Fibroblast of lung (primary cell): ENCODE results near the gene NOX3. TPM values are rescaled to one million over a fixed set of nuclear protein-coding genes. Genes with fewer than 3 reads are reported as not detected.
"Not testable (repeated sequence)": the region's sequence is repeated elsewhere in the genome, so short reads cannot be mapped to it uniquely, and the experiment has no call there.

Experiments
- DNase-seq, 2 donors: peaks; one replicate each; pipeline versions ENCODE4 v3.0.0 to v3.0.0-alpha.2; 2010; ENCODE audit warnings: low read depth in 2 of 2
- H2AFZ ChIP-seq: 2 replicates; pipeline ENCODE4 v1.5.1; 2012; ENCODE audit warnings: low read length, control low read depth, inconsistent platforms
- H3K27ac ChIP-seq: 2 replicates; pipeline ENCODE4 v1.5.1; 2011; ENCODE audit warnings: low read length, control low read depth; ENCODE audit not compliant: insufficient read depth
- H3K27me3 ChIP-seq: 2 replicates; pipeline ENCODE4 v1.5.1; 2011; ENCODE audit warnings: mild to moderate bottlenecking, low read length; ENCODE audit not compliant: control insufficient read depth, insufficient read depth
- H3K36me3 ChIP-seq: 2 replicates; pipeline ENCODE4 v1.5.1; 2011; ENCODE audit warnings: low read length; ENCODE audit not compliant: control insufficient read depth, insufficient read depth
- H3K4me1 ChIP-seq: 2 replicates; pipeline ENCODE4 v1.5.1; 2011; ENCODE audit warnings: low read length; ENCODE audit not compliant: control insufficient read depth, insufficient read depth; ENCODE audit errors: extremely low read depth
- H3K4me2 ChIP-seq: 2 replicates; pipeline ENCODE4 v1.5.1; 2011; ENCODE audit warnings: low read length, control low read depth; ENCODE audit not compliant: insufficient read depth; ENCODE audit errors: extremely low read depth
- H3K4me3 ChIP-seq, 4 experiments: fragments of 200-600 bp in 1 of 4; sonication (generic) in 1 of 4; replicated peaks in 1 of 4; 2 replicates each; pipeline ENCODE4 v1.5.1; 2011 to 2016; ENCODE audit warnings: low read length in 4 of 4, low read depth in 3 of 4, mild to moderate bottlenecking in 3 of 4, control low read depth in 2 of 4, inconsistent platforms in 1 of 4, mixed read lengths in 1 of 4; ENCODE audit not compliant: insufficient read depth in 1 of 4; ENCODE audit errors: control extremely low read depth in 1 of 4
- H3K79me2 ChIP-seq: 2 replicates; pipeline ENCODE4 v1.5.1; 2012; ENCODE audit warnings: mild to moderate bottlenecking, low read length, inconsistent platforms; ENCODE audit not compliant: control insufficient read depth, insufficient read depth
- H3K9ac ChIP-seq: 2 replicates; pipeline ENCODE4 v1.5.1; 2011; ENCODE audit warnings: mild to moderate bottlenecking, low read length, control low read depth; ENCODE audit not compliant: insufficient read depth
- H3K9me3 ChIP-seq: 2 replicates; pipeline ENCODE4 v1.5.1; 2012; ENCODE audit warnings: low read depth, low read length; ENCODE audit not compliant: control insufficient read depth, insufficient read depth
- H4K20me1 ChIP-seq: 2 replicates; pipeline ENCODE4 v1.5.1; 2011; ENCODE audit warnings: low read length; ENCODE audit not compliant: control insufficient read depth, insufficient read depth; ENCODE audit errors: extremely low read depth
- EZH2 ChIP-seq: IDR thresholded peaks from 2 replicates; pipeline ENCODE4 v1.5.1; 2012; ENCODE audit warnings: low read length, control low read depth, mild to moderate bottlenecking; ENCODE audit errors: missing control alignments
- polyA plus RNA-seq, 2 donors: library from polyadenylated mRNA; depleted of rRNA in 1 of 2; stranded (reverse) in 1 of 2; unstranded in 1 of 2; fragments of >200 nt; gene quantifications; 2 replicates each; pipeline ENCODE4 v1.2.1, GENCODE V29; 2011 to 2012; ENCODE audit warnings: missing spikeins in 1 of 2
- total RNA-seq: library from RNA; depleted of rRNA; stranded (reverse); fragments of >200 nt; gene quantifications from 2 replicates; pipeline ENCODE4 v1.2.1, GENCODE V29; 2014
- TF ChIP-seq, protein P1 (sequence below), 2 donors: IDR thresholded peaks in 1 of 2; conservative IDR thresholded peaks in 1 of 2; 1 replicate in 1 of 2; 2 replicates in 1 of 2; pipeline ENCODE4 v1.5.1; 2011 to 2012; ENCODE audit warnings: low read length in 2 of 2, control low read depth in 1 of 2, inconsistent platforms in 1 of 2, low read depth in 1 of 2, mild to moderate bottlenecking in 1 of 2

NOX3 gene
- total and polyA plus RNA-seq, 2 donors (not counting 1 experiment from before 2014, with no cell fraction given) = not detected

DNA sequence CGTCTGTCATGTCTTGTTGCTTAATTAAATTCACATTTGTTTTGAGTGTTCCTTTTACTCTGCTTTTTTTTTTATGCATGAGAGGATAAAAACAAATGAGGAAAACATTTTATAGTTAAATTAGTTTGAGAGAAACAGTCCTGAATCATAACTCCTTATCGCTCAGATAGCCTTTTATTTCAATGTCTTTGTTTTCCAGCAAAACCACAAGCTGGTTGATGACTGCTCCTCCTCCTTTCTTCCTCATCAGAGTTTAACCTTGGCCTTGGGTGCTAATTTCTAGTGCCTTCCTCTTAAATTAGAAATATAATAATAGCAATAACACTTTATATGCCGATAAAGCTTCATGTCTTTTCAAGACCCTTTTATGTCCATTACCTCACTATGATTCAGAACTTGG lies 3.1 kb downstream of the NOX3 start:
- TF ChIP-seq, protein P1, sequence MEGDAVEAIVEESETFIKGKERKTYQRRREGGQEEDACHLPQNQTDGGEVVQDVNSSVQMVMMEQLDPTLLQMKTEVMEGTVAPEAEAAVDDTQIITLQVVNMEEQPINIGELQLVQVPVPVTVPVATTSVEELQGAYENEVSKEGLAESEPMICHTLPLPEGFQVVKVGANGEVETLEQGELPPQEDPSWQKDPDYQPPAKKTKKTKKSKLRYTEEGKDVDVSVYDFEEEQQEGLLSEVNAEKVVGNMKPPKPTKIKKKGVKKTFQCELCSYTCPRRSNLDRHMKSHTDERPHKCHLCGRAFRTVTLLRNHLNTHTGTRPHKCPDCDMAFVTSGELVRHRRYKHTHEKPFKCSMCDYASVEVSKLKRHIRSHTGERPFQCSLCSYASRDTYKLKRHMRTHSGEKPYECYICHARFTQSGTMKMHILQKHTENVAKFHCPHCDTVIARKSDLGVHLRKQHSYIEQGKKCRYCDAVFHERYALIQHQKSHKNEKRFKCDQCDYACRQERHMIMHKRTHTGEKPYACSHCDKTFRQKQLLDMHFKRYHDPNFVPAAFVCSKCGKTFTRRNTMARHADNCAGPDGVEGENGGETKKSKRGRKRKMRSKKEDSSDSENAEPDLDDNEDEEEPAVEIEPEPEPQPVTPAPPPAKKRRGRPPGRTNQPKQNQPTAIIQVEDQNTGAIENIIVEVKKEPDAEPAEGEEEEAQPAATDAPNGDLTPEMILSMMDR (conservative IDR thresholded peaks at IDR 0.05 in 1 of 2, IDR thresholded peaks at IDR 0.05 in 1 of 2; ENCODE audit: low read depth in 1 of 2, low read length in 2 of 2) = no peak
- TF ChIP-seq EZH2 = no peak
- Histone ChIP-seq H2AFZ (no peak overlapping the region), H3K4me2 (no peak overlapping the region), H3K4me3 (no peak overlapping the region), H3K79me2 (no peaks in the 10 kb centered on the region), H4K20me1 (no peaks in the 10 kb centered on the region), H3K9me3 (no peaks in the 10 kb centered on the region), H3K27me3 (no peaks in the 10 kb centered on the region), H3K36me3 (no peaks in the 10 kb centered on the region), H3K9ac (no peak overlapping the region), H3K4me1 (no peaks in the 10 kb centered on the region), H3K27ac (no peak overlapping the region)
- DNase-seq = peak in 1 of 2 donors; percentile 39

DNA sequence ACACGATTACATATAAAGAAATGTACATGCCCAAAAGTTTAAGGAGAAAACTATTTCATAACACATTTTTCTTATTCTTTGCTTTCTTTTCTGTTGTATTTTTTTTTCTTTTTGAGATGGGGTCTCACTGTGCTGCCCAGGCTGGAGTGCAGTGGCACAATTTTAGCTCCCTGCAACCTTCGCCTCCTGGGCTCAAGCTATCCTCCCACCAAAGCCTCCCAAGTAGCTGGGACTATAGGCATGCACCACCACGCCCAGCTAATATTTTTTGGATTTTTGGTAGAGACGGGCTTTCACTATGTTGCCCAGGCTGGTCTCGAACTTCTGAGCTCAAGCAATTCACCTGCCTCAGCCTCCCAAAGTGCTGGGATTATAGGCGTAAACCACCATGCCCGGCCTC lies 4.1 kb downstream of the NOX3 start:
- H3K27ac ChIP-seq = not testable (repeated sequence)

DNA sequence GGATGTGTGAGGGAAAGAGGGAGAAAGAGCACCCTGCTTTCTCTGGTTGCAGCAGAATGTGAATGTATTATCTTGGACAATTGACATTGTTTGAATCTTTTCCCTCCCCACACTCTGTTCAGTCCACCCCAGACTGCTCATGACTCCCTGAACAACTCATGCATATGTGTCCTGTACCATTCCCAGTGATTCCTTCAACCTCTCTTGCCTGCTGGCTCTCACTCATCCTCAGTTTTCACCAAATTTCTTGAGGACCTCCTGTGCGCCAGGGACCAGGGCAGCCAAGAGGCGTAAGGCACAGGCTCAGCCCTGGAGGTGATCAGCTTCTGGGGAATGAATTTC lies 5.4 kb downstream of the NOX3 start:
- H3K27me3 ChIP-seq = no peaks in the 10 kb centered on the region
- no peak overlapping the region for H3K4me3 ChIP-seq
- H3K9ac ChIP-seq = no peak overlapping the region
- H3K79me2 ChIP-seq = no peaks in the 10 kb centered on the region
- H3K4me2 ChIP-seq = no peak overlapping the region
- no peak overlapping the region for H3K27ac ChIP-seq
- H3K36me3 ChIP-seq = no peaks in the 10 kb centered on the region
- TF ChIP-seq, protein P1 (conservative IDR thresholded peaks at IDR 0.05 in 1 of 2, IDR thresholded peaks at IDR 0.05 in 1 of 2; ENCODE audit: low read depth in 1 of 2, low read length in 2 of 2) = no peak
- no peak for TF ChIP-seq EZH2
- no peaks in the 10 kb centered on the region for H3K4me1 ChIP-seq
- H3K9me3 ChIP-seq = no peaks in the 10 kb centered on the region
- DNase-seq = no peak
- no peaks in the 10 kb centered on the region for H4K20me1 ChIP-seq
- H2AFZ ChIP-seq = no peak overlapping the region

More for the DNA sequence above, 4.1 kb downstream of the NOX3 start:
- H3K4me3 ChIP-seq, H3K4me1 ChIP-seq, H3K9me3 ChIP-seq, H3K27me3 ChIP-seq, DNase-seq, H3K9ac ChIP-seq, H3K79me2 ChIP-seq, H3K36me3 ChIP-seq, H3K4me2 ChIP-seq, H4K20me1 ChIP-seq, H2AFZ ChIP-seq: not testable (repeated sequence)
